GM19035 (cell line): ENCODE data around the gene AMZ1.
A peak's percentile ranks its signal among the peaks of the same experiment; 100 is the strongest.
"Not testable (repeated sequence)": the region's sequence is repeated elsewhere in the genome, so short reads cannot be mapped to it uniquely, and the experiment has no call there.

Experiments used
- ATAC-seq: cut with Tn5 transposase; IDR thresholded peaks from one replicate; pipeline ENCODE4 v1.9.1; 2021; ENCODE audit not compliant: unreplicated experiment

The AMZ1 gene

DNA sequence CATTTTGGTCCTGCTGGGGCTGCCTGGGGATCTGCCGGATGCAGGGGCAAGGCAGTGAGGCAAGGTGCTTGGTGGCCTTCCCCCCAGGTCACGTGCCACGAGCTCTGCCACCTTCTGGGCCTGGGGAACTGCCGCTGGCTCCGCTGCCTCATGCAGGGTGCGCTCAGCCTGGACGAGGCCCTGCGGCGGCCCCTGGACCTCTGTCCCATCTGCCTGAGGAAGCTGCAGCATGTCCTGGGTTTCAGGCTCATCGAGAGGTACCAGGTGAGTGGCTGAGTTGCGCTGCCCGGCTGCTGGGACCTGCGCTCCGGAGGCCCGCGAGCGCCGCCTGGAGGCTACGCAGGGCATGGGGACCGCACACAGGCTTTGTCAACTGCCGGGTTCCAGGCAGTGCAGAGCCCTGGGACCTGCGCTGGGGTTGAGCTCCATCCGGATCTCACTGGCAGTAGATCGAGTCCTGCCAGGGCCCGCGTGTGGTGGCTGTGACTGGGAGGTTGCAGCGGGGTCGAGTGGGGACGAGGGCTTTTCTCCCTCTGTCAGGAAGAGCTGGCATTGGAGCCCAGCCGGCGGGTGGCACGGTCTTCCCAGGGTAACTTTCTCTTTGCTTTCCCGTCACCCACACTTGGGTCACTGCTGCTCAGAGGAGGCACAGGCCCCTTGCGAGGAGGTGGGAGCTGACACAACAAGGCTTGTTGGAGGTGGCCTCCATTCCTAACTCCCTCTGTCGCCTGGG is 21.7 kb downstream of the AMZ1 start:
- ATAC-seq, result peak; percentile 81

- ATAC-seq, result peak; percentile 50
Measured at GRCh38 chr7:2710286-2710655, 22.3 kb downstream of the AMZ1 start.

DNA sequence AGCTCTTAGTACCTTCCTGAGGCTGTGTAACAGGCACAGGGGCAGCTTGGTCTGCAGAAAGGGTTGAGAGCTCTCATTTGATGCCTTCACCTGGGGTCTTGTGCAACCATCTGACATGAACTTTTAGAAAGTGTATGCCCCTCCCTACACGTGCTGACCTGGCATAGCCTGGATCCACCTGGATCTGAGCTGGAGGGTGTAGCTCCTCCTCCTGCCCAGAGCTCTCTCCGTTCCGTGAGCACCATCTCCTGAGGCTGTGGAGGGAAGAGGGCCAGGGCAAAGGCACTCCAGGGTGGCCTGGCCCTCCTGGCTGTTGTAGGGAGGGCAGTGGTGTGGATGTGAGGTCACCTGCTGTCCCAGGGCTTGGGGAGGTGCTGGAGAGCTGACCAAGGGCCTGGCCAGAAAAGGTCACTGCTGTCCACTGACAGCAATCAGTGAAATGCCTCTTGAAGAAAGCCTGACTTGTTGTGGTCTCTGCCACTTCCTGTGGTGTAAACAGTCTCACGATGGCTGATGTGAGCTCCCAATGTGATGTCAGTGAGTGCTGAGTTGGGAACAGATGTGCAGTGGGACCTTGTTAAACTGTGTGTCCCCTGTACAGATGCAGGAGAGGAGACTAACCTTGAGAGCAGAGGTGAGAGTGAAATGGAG is 23.0 kb downstream of the AMZ1 start:
- ATAC-seq, result no peak

DNA sequence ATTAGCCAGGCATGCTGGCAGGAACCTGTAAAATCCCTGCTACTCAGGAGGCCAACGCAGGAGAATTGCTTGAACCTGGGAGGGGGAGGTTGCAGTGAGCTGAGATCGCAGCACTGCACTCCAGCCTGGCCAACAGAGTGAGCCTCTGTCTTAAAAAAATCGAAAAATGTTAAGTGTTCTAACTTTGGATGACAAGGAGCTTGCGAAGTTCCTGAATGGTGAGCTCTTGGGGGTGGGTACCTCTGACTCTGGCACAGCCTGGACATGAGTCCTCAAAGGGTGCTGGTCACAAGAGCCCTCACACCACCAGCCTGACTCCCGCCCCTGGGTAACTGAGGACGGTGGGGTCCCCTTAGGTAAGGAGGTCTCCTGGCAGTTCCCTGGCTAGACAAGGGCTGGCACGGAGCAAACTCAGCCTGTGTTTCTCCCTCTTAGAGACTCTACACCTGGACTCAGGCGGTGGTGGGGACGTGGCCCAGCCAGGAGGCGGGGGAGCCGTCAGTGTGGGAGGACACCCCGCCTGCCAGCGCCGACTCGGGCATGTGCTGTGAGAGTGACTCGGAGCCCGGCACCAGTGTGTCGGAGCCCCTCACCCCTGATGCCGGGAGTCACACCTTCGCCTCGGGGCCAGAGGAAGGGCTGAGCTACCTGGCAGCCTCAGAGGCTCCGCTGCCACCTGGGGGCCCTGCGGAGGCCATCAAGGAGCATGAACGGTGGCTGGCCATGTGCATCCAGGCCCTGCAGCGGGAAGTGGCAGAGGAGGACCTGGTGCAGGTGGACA is 24.1 kb downstream of the AMZ1 start:
- ATAC-seq, result no peak

GRCh38 chr7:2713370-2713769 is 25.4 kb downstream of the AMZ1 start:
- no peak for ATAC-seq

- no peak for ATAC-seq
Measured at GRCh38 chr7:2713978-2714377, 26.0 kb downstream of the AMZ1 start.

GRCh38 chr7:2714636-2715035 is 26.6 kb downstream of the AMZ1 start:
- ATAC-seq, result no peak

GRCh38 chr7:2715341-2716231 is 27.6 kb downstream of the AMZ1 start:
- no peak for ATAC-seq

DNA sequence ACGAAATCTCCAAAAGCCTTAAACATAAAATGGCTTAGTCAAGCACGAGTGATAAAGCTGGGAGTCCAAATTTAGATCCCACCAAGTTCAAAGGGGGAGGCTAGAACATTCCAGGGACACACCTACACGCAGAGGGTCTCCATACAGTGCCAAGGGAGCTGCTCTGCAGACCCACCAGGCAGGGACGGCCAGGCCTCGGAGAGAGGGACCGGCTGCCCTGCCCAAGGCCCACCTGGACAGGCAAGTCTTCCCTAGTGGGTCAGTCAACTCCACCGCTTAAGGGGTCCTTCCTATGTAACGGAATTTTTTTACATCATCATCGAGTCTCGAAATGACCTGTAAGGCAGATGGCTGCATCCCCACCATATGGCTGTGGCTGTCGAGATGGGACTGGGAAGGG is 28.5 kb downstream of the AMZ1 start:
- no peak for ATAC-seq

DNA sequence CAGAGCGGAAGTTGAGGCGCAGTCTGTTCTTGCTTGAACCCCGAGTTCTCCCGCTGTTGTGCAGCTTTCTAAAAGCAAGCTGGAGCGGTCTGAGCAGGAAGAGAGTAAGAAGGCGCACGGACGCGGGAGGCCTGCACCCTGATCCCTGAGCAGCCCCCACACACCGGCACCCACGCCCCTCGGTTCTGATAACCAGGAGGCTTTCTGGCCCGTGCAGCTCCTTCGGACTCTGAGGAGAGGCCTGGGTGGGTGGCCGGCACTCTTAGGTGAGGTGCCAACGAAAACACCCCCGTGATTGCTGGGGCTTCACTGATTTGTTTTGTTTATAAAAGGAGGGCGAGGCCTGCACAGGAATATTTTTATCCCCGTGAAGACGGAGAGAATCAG is 28.9 kb downstream of the AMZ1 start:
- ATAC-seq, result no peak

DNA sequence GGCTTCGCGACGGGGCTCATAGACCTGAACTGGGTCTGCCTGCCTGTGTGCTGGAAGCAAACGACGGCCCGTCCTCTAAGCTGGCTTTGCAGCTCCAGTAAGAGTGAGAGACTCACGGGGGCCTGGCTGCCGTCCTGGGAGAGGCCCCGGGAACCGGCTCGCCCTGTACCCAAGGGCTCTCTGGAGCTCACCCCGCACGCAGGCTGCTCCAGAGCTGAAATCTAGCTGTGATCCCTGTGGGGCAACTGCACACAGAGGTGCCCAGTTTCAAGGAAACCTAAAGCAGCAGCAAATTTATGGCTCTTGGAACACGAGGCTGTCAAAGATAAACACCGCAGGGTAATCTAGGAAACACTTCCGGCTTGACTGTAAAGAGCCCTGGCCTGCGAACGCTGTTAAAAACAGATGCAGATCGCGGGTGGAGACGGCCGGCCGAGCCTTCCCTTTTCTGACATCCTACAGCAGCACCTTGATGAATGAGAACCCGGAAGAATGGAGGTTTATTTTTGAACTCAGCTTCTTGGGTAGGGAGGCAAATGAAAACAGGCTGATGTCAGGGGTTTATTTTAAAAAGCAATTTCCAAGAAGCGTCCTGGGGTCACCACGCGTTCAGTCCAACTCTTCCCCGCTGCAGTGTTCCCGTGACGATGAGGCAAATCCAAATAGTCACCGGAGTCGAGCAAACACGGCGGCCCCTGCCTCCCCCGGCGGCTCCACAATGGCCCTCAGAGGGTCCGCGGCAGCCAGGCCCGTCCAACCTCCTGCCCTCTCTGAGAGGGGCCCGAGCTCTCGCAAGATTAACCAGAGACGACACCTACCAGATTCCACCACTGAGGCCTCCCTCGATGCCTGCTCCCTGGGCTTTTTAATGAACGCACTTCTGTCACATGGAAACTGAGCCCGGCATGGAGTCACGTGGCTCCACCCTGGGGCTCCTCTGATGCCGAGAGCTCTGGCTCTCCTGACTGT is 29.6 kb downstream of the AMZ1 start:
- no peak for ATAC-seq

DNA sequence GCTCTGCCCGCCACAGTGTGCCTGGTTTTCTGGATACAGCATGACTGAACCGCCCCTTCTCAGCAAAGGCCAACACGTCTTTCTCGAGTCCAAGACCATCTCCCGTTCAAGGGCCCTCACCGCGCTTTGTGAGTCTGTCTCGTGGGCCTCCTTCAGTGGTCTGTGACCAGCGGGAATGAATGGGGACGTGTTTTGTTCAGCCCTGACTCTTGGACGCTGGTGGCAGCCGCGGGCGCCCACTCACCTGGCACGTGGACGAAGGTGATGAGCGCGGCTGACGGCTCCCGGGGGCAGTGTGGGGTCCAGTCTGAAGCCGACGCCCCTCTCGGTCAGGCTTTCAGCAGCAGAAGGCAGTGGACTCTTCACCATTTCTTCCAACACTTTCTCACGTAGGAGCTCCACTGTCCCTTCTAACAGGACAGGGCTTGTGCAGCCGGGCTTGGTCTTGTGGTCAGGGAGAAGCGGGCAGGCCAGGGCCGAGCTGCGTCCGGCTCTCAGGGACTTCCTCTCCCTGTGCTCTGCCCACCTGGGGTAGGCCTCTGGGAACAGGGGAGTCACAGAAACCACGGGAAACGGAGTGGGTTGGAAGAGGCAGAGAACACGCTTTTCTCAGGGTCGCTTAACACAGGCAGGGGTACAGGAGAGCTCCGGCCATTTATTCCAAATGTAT is 30.4 kb downstream of the AMZ1 start:
- no peak for ATAC-seq

DNA sequence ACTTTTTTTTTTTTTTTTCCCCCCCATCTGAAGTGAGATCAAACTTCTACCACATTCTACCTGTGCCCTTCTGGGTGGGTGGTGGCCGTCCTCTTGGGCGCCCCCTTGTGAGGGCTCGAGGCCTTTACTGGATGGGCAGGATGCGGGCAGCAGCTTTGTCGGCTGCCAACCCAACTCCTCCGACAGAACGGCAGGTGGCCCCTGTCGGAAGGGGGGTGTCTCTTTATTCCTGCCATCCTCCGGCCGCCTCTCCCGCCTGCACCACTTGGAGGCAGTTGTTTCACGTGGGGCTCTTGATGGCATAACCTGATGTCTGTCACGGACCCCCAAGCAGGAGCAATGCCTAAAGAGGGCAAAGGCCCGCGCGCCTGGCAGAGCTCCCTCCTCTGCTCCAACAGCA is 31.0 kb downstream of the AMZ1 start:
- no peak for ATAC-seq

- no peak for ATAC-seq
Measured at GRCh38 chr7:2720024-2720423, 32.0 kb downstream of the AMZ1 start.

DNA sequence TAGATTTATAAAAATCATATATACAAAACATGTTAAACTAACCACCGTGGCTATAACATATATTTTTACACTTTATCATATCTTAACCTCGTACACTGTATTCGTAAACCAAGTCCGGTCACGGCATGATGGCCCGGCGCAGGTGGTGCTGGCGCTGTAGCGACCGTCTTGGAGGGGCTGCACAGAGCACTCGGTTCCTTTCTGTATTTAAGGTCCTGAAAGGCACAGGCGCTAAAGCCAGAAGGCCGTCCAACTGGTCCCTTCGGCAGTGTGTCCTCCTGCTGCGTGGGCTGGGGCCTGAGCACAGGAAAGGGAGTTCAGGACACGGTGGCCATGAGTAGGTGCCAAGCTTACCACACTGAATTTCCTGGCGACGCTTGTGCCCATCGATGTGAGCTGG is 33.8 kb downstream of the AMZ1 start:
- ATAC-seq, result no peak

GRCh38 chr7:2722591-2722990 is 34.6 kb downstream of the AMZ1 start:
- no peak for ATAC-seq

DNA sequence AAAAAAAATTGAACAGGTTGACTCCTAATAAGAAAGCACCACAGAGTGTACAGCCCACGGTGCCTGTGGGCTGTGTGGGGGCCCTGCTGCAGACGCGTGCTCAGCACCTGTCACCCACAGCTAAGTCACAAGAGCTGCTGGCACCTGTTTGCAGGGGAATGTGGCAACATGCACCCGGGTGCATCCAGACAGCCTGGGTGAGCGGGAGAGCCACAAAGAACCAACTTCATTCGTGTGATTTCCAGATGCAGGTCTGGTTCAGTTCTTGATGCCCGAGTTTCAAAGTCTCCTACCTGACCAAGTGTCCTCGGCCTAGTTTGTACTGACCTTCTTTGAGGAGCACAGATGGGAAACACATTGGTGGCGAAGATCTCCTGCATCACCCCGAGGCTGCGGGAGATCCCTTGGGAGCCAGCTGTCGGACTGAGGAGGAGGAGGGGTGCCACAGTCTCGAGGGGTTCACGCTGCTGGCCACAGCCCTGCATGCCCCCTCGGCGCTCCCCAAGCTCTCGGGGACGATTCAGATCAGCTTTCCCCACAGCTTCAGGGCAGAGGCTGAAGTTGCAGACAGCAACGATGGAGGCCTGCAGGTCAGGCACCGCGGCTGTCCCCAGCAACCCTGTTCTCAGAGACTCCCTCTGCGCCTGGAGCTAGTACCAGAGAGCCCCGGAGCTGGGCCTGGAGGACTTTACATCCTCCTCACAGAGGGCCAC is 35.3 kb downstream of the AMZ1 start:
- ATAC-seq, result no peak

DNA sequence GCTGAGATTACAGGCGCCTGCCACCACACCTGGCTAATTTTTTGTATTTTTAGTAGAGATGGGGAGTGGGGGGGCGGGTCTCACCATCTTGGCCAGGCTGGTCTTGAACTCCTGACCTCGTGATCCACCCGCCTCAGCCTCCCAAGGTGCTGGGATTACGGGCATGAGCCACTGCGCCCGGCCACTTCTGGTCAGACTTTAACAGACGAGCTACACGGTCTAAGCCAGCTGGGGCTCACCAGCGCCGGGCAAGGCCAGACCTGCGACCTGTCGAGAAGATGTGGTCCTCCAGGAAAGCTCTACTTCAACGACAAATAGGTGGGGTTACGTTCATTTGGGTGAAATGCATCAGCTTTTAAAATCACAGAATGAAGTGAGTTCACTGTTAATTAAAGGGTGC is 36.0 kb downstream of the AMZ1 start:
- not testable (repeated sequence) for ATAC-seq
